ENCODE data around the gene AOC2. TPM values are rescaled to one million over a fixed set of nuclear protein-coding genes. Genes with fewer than 3 reads are reported as not detected.

Gene AOC2
- total and polyA plus RNA-seq, 2 of the 13 experiments (the other 11 are each of a cell fraction or from before 2014, with no cell fraction given) = 1.2 to 3.3 TPM

DNA sequence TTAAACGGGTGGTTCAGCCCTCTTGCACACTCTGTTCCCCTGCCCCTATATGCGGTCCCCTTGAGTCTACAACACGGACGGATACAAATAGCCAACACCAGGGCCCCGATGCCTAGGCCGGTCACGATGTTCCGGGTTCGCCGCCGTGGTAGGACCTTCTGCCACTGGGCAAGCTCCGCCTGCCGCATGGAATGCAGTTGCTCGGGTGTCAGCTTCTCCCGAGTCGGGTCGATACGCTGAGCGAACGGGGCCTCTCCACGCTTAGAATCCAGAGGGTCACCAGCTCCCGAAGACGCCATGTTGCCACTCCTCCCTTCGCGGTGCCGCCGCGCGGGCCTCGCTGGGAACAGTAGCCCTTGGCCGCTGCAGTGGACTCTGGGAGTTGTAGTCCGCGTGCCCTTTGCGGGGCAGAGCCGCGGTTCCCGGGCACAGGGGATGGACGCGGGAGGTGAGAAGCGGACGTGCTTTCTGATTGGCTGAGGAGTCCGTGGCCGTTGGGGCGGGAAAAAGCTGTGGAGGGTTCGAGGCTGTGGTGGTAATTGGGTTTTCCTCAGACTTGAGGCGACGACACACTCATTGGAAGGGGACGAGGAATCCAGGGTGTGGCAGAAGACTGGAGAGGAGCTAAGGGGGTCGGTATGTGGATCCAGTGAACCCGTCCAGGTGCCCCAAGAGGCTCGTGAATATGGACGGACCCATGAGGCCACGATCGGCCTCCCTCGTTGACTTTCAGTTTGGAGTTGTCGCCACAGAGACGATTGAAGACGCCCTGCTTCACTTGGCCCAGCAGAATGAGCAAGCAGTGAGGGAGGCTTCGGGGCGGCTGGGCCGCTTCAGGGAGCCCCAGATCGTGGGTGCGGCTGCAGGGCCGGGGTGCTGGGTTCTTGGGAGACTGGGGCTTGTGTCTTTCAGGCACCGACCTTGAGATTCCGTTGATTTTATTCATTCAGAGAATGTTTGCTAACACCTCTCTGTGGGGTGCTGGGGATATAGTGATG is 45.7 kb upstream of the AOC2 start, which contains the start of the genes CNTD1 and COA3 (continued):
- TF ChIP-seq, protein P1, sequence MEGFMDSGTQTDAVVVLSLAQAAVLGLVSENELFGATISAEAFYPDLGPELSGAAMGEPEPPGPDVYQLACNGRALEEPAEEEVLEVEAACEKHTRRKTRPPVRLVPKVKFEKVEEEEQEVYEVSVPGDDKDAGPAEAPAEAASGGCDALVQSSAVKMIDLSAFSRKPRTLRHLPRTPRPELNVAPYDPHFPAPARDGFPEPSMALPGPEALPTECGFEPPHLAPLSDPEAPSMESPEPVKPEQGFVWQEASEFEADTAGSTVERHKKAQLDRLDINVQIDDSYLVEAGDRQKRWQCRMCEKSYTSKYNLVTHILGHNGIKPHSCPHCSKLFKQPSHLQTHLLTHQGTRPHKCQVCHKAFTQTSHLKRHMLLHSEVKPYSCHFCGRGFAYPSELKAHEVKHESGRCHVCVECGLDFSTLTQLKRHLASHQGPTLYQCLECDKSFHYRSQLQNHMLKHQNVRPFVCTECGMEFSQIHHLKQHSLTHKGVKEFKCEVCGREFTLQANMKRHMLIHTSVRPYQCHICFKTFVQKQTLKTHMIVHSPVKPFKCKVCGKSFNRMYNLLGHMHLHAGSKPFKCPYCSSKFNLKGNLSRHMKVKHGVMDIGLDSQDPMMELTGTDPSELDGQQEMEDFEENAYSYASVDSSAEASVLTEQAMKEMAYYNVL (CRISPR knock-in tag; IDR thresholded peaks at IDR 0.05; ENCODE audit: borderline replicate concordance) = peak; percentile 65; the same call in 1 of the 2 replicates
- no peak for TF ChIP-seq TRIM24 (CRISPR knock-in tag; IDR thresholded peaks at IDR 0.05)
- TF ChIP-seq ZNF598 (CRISPR knock-in tag; IDR thresholded peaks at IDR 0.05; ENCODE audit: borderline replicate concordance) = peak; percentile 92; the same call in 1 of the 2 replicates
- 0 out of 2 replicates have a peak, but pooled peaks have one; percentile 31 for TF ChIP-seq KLF6 (CRISPR knock-in tag; IDR thresholded peaks at IDR 0.05)
- peak; percentile 74 for TF ChIP-seq NCOA2 (CRISPR knock-in tag; IDR thresholded peaks at IDR 0.05)
- TF ChIP-seq, protein P2, sequence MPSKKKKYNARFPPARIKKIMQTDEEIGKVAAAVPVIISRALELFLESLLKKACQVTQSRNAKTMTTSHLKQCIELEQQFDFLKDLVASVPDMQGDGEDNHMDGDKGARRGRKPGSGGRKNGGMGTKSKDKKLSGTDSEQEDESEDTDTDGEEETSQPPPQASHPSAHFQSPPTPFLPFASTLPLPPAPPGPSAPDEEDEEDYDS (CRISPR knock-in tag; IDR thresholded peaks at IDR 0.05) = peak; percentile 85
- TF ChIP-seq ZNF441 (CRISPR knock-in tag; IDR thresholded peaks at IDR 0.05; ENCODE audit: borderline replicate concordance) = peak; percentile 92
- TF ChIP-seq, protein P3, sequence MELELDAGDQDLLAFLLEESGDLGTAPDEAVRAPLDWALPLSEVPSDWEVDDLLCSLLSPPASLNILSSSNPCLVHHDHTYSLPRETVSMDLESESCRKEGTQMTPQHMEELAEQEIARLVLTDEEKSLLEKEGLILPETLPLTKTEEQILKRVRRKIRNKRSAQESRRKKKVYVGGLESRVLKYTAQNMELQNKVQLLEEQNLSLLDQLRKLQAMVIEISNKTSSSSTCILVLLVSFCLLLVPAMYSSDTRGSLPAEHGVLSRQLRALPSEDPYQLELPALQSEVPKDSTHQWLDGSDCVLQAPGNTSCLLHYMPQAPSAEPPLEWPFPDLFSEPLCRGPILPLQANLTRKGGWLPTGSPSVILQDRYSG (CRISPR knock-in tag; IDR thresholded peaks at IDR 0.05) = peak; percentile 88; the same call in 1 of the 2 replicates
- TF ChIP-seq, protein P4, sequence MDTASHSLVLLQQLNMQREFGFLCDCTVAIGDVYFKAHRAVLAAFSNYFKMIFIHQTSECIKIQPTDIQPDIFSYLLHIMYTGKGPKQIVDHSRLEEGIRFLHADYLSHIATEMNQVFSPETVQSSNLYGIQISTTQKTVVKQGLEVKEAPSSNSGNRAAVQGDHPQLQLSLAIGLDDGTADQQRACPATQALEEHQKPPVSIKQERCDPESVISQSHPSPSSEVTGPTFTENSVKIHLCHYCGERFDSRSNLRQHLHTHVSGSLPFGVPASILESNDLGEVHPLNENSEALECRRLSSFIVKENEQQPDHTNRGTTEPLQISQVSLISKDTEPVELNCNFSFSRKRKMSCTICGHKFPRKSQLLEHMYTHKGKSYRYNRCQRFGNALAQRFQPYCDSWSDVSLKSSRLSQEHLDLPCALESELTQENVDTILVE (CRISPR knock-in tag; IDR thresholded peaks at IDR 0.05) = peak; percentile 87
- no peak for TF ChIP-seq JARID2 (CRISPR knock-in tag; IDR thresholded peaks at IDR 0.05; ENCODE audit: insufficient replicate concordance)
- TF ChIP-seq, protein P5, sequence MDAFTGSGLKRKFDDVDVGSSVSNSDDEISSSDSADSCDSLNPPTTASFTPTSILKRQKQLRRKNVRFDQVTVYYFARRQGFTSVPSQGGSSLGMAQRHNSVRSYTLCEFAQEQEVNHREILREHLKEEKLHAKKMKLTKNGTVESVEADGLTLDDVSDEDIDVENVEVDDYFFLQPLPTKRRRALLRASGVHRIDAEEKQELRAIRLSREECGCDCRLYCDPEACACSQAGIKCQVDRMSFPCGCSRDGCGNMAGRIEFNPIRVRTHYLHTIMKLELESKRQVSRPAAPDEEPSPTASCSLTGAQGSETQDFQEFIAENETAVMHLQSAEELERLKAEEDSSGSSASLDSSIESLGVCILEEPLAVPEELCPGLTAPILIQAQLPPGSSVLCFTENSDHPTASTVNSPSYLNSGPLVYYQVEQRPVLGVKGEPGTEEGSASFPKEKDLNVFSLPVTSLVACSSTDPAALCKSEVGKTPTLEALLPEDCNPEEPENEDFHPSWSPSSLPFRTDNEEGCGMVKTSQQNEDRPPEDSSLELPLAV (CRISPR knock-in tag; conservative IDR thresholded peaks at IDR 0.05; ENCODE audit: low read depth) = no peak
- no peak for TF ChIP-seq ZNF644 (CRISPR knock-in tag; IDR thresholded peaks at IDR 0.05; ENCODE audit: low read depth)
- peak; percentile 97 for TF ChIP-seq NFATC3 (CRISPR knock-in tag; IDR thresholded peaks at IDR 0.05)
- peak; percentile 93 for TF ChIP-seq ZMYM3 (CRISPR knock-in tag; IDR thresholded peaks at IDR 0.05)
- TF ChIP-seq SNAPC2 (CRISPR knock-in tag; IDR thresholded peaks at IDR 0.05) = peak; percentile 79; the same call in 1 of the 2 replicates
- TF ChIP-seq TOPORS (CRISPR knock-in tag; IDR thresholded peaks at IDR 0.05) = peak; percentile 91; the same call in 1 of the 2 replicates
- no peak for TF ChIP-seq DPF2 (CRISPR knock-in tag; IDR thresholded peaks at IDR 0.05; ENCODE audit: borderline replicate concordance, low read depth)
- TF ChIP-seq, protein P6, sequence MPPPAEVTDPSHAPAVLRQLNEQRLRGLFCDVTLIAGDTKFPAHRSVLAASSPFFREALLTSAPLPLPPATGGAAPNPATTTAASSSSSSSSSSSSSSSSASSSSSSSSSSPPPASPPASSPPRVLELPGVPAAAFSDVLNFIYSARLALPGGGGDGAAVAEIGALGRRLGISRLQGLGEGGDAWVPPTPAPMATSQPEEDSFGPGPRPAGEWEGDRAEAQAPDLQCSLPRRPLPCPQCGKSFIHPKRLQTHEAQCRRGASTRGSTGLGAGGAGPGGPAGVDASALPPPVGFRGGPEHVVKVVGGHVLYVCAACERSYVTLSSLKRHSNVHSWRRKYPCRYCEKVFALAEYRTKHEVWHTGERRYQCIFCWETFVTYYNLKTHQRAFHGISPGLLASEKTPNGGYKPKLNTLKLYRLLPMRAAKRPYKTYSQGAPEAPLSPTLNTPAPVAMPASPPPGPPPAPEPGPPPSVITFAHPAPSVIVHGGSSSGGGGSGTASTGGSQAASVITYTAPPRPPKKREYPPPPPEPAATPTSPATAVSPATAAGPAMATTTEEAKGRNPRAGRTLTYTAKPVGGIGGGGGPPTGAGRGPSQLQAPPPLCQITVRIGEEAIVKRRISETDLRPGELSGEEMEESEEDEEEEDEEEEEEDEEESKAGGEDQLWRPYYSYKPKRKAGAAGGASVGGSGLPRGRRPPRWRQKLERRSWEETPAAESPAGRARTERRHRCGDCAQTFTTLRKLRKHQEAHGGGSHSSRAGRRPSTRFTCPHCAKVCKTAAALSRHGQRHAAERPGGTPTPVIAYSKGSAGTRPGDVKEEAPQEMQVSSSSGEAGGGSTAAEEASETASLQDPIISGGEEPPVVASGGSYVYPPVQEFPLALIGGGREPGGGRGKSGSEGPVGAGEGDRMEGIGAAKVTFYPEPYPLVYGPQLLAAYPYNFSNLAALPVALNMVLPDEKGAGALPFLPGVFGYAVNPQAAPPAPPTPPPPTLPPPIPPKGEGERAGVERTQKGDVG (CRISPR knock-in tag; IDR thresholded peaks at IDR 0.05; ENCODE audit: borderline replicate concordance) = peak; percentile 94
- peak; percentile 95 for TF ChIP-seq TGIF2 (CRISPR knock-in tag; IDR thresholded peaks at IDR 0.05)

Data from HepG2 (cell line).